ENCODE data around the gene ARMH4.

DNA sequence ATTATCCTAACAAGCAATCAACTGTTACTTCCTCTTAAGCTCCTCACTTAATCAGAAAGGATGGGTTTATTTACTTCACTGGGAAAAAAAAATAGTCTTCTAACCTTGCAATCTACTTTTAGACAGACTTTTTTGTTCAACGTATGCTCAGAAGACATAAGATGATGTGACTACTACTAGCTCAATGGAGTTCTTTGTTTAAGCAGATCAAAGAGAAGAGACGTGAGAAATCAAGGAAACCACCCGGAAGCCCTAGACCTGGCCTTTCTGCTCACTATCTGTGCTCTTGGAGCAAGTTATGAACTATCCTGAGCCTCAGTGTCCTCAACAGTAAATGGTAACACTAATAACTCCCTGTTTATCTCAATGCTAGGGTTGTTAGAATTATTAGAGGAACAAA, 78.5 kb downstream of the ARMH4 start:
- TF ChIP-seq, protein P1, sequence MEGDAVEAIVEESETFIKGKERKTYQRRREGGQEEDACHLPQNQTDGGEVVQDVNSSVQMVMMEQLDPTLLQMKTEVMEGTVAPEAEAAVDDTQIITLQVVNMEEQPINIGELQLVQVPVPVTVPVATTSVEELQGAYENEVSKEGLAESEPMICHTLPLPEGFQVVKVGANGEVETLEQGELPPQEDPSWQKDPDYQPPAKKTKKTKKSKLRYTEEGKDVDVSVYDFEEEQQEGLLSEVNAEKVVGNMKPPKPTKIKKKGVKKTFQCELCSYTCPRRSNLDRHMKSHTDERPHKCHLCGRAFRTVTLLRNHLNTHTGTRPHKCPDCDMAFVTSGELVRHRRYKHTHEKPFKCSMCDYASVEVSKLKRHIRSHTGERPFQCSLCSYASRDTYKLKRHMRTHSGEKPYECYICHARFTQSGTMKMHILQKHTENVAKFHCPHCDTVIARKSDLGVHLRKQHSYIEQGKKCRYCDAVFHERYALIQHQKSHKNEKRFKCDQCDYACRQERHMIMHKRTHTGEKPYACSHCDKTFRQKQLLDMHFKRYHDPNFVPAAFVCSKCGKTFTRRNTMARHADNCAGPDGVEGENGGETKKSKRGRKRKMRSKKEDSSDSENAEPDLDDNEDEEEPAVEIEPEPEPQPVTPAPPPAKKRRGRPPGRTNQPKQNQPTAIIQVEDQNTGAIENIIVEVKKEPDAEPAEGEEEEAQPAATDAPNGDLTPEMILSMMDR (IDR thresholded peaks at IDR 0.05) = no peak
- no peak for TF ChIP-seq POLR2A (IDR thresholded peaks at IDR 0.05)

Data from esophagus squamous epithelium (tissue), 4 donors.